Activated CD4-positive, alpha-beta T cell treated with anti-CD3 and anti-CD28 coated beads, Interleukin-2, Interleukin-4, amounts not matched to agents 100 ng/mL and 50 ng/mL, durations not matched to agents 16 hours and 8 hours (primary cell): ENCODE measurements around the gene ANK2.

Source experiments
- DNase-seq: peaks from one replicate; pipeline ENCODE4 v3.0.0-alpha.2; 2020; ENCODE audit warnings: low spot score

ANK2 gene

GRCh38 chr4:113094802-113095201 is 45.3 kb downstream of the ANK2 start:
- DNase-seq: no peak

- DNase-seq: no peak
These were observed 52.2 kb downstream of the ANK2 start for GRCh38 chr4:113101669-113102068.

GRCh38 chr4:113103556-113103955 is 54.1 kb downstream of the ANK2 start:
- DNase-seq: no peak

GRCh38 chr4:113106108-113106507 is 56.7 kb downstream of the ANK2 start:
- DNase-seq: no peak

- no peak for DNase-seq
These were observed 59.8 kb downstream of the ANK2 start for GRCh38 chr4:113109106-113109718.

- DNase-seq: no peak
These were observed 63.0 kb downstream of the ANK2 start for GRCh38 chr4:113112338-113112978.

GRCh38 chr4:113113151-113113550 is 63.7 kb downstream of the ANK2 start:
- no peak for DNase-seq

GRCh38 chr4:113114884-113115283 is 65.4 kb downstream of the ANK2 start:
- no peak for DNase-seq

GRCh38 chr4:113116414-113117357 is 67.2 kb downstream of the ANK2 start:
- DNase-seq: no peak

GRCh38 chr4:113117358-113117702 is 67.9 kb downstream of the ANK2 start:
- no peak for DNase-seq

- DNase-seq: no peak
These were observed 72.6 kb downstream of the ANK2 start for GRCh38 chr4:113122066-113122465.

GRCh38 chr4:113125418-113125817 is 76.0 kb downstream of the ANK2 start:
- no peak for DNase-seq

GRCh38 chr4:113131136-113131535 is 81.7 kb downstream of the ANK2 start:
- DNase-seq: no peak

GRCh38 chr4:113131621-113132020 is 82.2 kb downstream of the ANK2 start:
- no peak for DNase-seq

- DNase-seq: no peak
These were observed 92.5 kb downstream of the ANK2 start for GRCh38 chr4:113141901-113142346.

- DNase-seq: no peak
These were observed 92.9 kb downstream of the ANK2 start for GRCh38 chr4:113142351-113142750.

- DNase-seq: no peak
These were observed 94.6 kb downstream of the ANK2 start for GRCh38 chr4:113144091-113144490.

GRCh38 chr4:113145147-113145518 is 95.7 kb downstream of the ANK2 start:
- DNase-seq: no peak

GRCh38 chr4:113145519-113146291 is 96.3 kb downstream of the ANK2 start:
- no peak for DNase-seq

- DNase-seq: peak; percentile 1
These were observed 97.5 kb downstream of the ANK2 start for GRCh38 chr4:113146876-113147358.

GRCh38 chr4:113147498-113148111 is 98.2 kb downstream of the ANK2 start:
- DNase-seq: no peak

- no peak for DNase-seq
These were observed 99.5 kb downstream of the ANK2 start for GRCh38 chr4:113148925-113149324.
